ENCODE data around the gene HOXC9. TPM values are rescaled to one million over a fixed set of nuclear protein-coding genes. Genes with fewer than 3 reads are reported as not detected.

HOXC9 gene
- total RNA-seq, 1 experiment from 2014 or later, result not detected

- peaks cover 100% of the 10 kb centered on the region for H3K27me3 Mint-ChIP-seq (ENCODE audit: low read depth)
- DNase-seq (ENCODE audit: low spot score) (peak; percentile 63), ATAC-seq (peak; percentile 57)
- no peaks in the 10 kb centered on the region for H3K9me3 Mint-ChIP-seq
- peak overlapping the region; percentile 7 for H3K4me3 Mint-ChIP-seq
- POLR2A ChIA-PET, result interaction anchor here (1.0 kb wide), 1 partner anchor 25 kb away, joined by 3 read pairs; no protein-coding TSS in a partner anchor
- H3K27ac Mint-ChIP-seq, result no peak overlapping the region
- H3K36me3 Mint-ChIP-seq, result no peaks in the 10 kb centered on the region
- TF ChIP-seq SOX15 (CRISPR knock-in tag; IDR thresholded peaks at IDR 0.05) (no peak), FOXJ3 (CRISPR knock-in tag; IDR thresholded peaks at IDR 0.05; ENCODE audit: borderline replicate concordance) (no peak), PRDM15 (CRISPR knock-in tag; IDR thresholded peaks at IDR 0.05) (no peak), E2F5 (CRISPR knock-in tag; IDR thresholded peaks at IDR 0.05) (no peak), MXD4 (CRISPR knock-in tag; IDR thresholded peaks at IDR 0.05; ENCODE audit: borderline replicate concordance) (no peak), SMAD4 (CRISPR knock-in tag; IDR thresholded peaks at IDR 0.05) (no peak), ZNF512 (CRISPR knock-in tag; IDR thresholded peaks at IDR 0.05; ENCODE audit: borderline replicate concordance) (no peak), E2F1 (CRISPR knock-in tag; IDR thresholded peaks at IDR 0.05) (no peak), OVOL2 (CRISPR knock-in tag; IDR thresholded peaks at IDR 0.05; ENCODE audit: borderline replicate concordance) (no peak), MAX (CRISPR knock-in tag; IDR thresholded peaks at IDR 0.05) (no peak), CREM (CRISPR knock-in tag; IDR thresholded peaks at IDR 0.05) (no peak), ZSCAN18 (CRISPR knock-in tag; IDR thresholded peaks at IDR 0.05) (no peak), MYBL2 (CRISPR knock-in tag; IDR thresholded peaks at IDR 0.05) (no peak), PRRX2 (CRISPR knock-in tag; IDR thresholded peaks at IDR 0.05) (no peak), ZNF138 (CRISPR knock-in tag; conservative IDR thresholded peaks at IDR 0.05) (no peak), CDX4 (CRISPR knock-in tag; IDR thresholded peaks at IDR 0.05; ENCODE audit: borderline replicate concordance) (no peak), CTCF (IDR thresholded peaks at IDR 0.05) (no peak), NFYB (CRISPR knock-in tag; conservative IDR thresholded peaks at IDR 0.05; ENCODE audit: low read depth) (no peak), ZNF425 (CRISPR knock-in tag; conservative IDR thresholded peaks at IDR 0.05) (no peak), JUN (CRISPR knock-in tag; IDR thresholded peaks at IDR 0.05) (no peak)
- CTCF ChIA-PET, result interaction anchor here (0.8 to 1.1 kb wide), 2 partner anchors 10 to 359 kb away, joined by 3 read pairs; partner anchors contain the start of gene COPZ1
- H3K4me1 Mint-ChIP-seq, result peaks cover 18% of the 10 kb centered on the region
Measured at GRCh38 chr12:53966085-53966384, 33.9 kb upstream of the HOXC9 start.

Measured in WTC11 (cell line).